Peyer's patch (tissue), 4 donors: ENCODE data around the gene SH2D6. TPM values are rescaled to one million over a fixed set of nuclear protein-coding genes. Genes with fewer than 3 reads are reported as not detected.

ENCODE experiments used
- DNase-seq, 3 donors: peaks; one replicate each; pipeline ENCODE4 v3.0.0-alpha.2; 2017 to 2019
- H3K27ac ChIP-seq, 4 donors: fragments of 200-600 bp; sonication (generic); one replicate each; pipeline ENCODE4 v1.5.1; 2016 to 2019
- H3K27me3 ChIP-seq, 2 donors: fragments of 200-600 bp; sonication (generic); one replicate each; pipeline ENCODE4 v1.5.1; 2019
- H3K36me3 ChIP-seq, 3 donors: fragments of 200-600 bp; sonication (generic); one replicate each; pipeline ENCODE4 v1.5.1; 2016 to 2019
- H3K4me1 ChIP-seq, 4 donors: fragments of 200-600 bp; sonication (generic); one replicate each; pipeline ENCODE4 v1.5.1; 2016 to 2019
- H3K4me3 ChIP-seq, 4 donors: fragments of 200-600 bp; sonication (generic); 1 replicate in 3 of 4; 2 replicates in 1 of 4; pipeline ENCODE4 v1.5.1; 2016 to 2019; ENCODE audit warnings: mild to moderate bottlenecking in 1 of 4
- H3K9me3 ChIP-seq, 4 donors: fragments of 200-600 bp; sonication (generic); one replicate each; pipeline ENCODE4 v1.5.1; 2016 to 2019; ENCODE audit warnings: mild to moderate bottlenecking in 1 of 4
- POLR2A ChIP-seq, 2 donors: fragments of 450-650 bp; IDR thresholded peaks; one replicate each; pipeline ENCODE4 v1.5.1; 2017; ENCODE audit warnings: antibody characterized with exemption in 2 of 2, mild to moderate bottlenecking in 2 of 2, moderate library complexity in 2 of 2
- total RNA-seq, 4 donors: library from RNA; depleted of rRNA; stranded (reverse); fragments of >200 nt; gene quantifications; one replicate each; pipeline ENCODE4 v1.1.0, GENCODE V29; 2016
- TF ChIP-seq, protein P1 (sequence below), 6 experiments: fragments of 450-650 bp in 4 of 6; fragments of 200-600 bp in 2 of 6; sonication (generic) in 1 of 6; IDR thresholded peaks; one replicate each; pipeline ENCODE4 v1.5.1; 2017 to 2019; ENCODE audit warnings: antibody characterized with exemption in 6 of 6, mild to moderate bottlenecking in 3 of 6, moderate library complexity in 1 of 6

The SH2D6 gene
- total RNA-seq, 4 donors from 2014 or later, result 12.4 to 38.0 (median 15.2) TPM

DNA sequence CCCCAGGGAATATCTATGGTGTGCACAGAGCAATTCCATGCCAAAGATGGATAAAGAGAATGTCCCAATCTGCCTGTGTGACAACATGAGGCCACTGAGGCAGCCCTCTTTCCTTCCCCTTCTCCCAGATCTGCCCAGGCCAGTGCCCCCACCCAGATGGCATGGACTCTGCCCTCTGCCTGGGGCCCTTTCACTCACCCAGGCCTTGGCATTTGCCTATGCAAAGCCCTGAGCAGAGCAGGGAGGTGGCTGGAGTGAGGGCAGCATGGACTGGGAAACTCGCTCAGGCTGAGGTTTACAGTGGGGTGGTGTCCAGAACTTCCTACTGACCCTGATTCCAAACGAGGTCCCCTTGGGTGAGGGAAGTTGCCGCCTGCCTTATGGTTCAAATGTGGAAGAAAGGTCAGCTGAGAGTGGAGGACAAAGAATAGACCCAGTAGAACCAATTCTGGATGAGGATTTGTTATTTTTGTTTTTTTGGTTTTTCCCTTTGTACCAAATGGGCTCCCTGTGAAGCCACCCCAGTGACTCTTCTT is 8.9 kb downstream of the SH2D6 start:
- H3K4me3 ChIP-seq, result no peak overlapping the region
- H3K4me1 ChIP-seq, result no peaks in the 10 kb centered on the region
- TF ChIP-seq, protein P1, sequence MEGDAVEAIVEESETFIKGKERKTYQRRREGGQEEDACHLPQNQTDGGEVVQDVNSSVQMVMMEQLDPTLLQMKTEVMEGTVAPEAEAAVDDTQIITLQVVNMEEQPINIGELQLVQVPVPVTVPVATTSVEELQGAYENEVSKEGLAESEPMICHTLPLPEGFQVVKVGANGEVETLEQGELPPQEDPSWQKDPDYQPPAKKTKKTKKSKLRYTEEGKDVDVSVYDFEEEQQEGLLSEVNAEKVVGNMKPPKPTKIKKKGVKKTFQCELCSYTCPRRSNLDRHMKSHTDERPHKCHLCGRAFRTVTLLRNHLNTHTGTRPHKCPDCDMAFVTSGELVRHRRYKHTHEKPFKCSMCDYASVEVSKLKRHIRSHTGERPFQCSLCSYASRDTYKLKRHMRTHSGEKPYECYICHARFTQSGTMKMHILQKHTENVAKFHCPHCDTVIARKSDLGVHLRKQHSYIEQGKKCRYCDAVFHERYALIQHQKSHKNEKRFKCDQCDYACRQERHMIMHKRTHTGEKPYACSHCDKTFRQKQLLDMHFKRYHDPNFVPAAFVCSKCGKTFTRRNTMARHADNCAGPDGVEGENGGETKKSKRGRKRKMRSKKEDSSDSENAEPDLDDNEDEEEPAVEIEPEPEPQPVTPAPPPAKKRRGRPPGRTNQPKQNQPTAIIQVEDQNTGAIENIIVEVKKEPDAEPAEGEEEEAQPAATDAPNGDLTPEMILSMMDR (IDR thresholded peaks at IDR 0.05), result no peak
- no peak for TF ChIP-seq POLR2A (IDR thresholded peaks at IDR 0.05)
- no peak for DNase-seq
- H3K27ac ChIP-seq, result no peak overlapping the region
- no peaks in the 10 kb centered on the region for H3K36me3 ChIP-seq
- no peaks in the 10 kb centered on the region for H3K27me3 ChIP-seq
- no peaks in the 10 kb centered on the region for H3K9me3 ChIP-seq

DNA sequence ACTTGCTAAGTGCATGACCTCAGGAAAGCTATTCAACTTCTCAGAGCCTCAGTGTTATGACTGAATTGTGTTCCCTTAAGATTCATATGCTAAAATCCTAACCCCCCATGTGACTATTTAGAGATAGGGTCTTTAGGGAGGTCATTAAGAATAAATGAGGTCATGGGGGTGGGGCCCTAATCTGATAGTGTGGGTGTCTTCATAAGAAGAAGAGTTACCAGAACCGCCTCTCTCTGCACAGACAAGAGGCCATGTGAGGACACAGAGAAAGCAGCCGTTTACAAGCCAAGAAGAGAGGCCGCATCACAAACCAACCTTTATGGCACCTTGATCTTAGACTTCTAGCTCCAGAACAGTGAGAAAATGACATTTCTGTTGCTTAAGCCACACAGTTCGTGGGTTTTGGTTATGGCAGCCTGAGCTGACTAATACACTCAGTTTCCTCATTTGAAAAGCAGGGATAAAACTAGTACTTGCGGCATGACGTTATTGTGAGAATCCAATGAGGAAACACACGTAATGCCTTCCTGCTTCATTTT is 9.9 kb downstream of the SH2D6 start:
- H3K4me3 ChIP-seq, result no peak overlapping the region
- H3K27me3 ChIP-seq, result no peaks in the 10 kb centered on the region
- H3K27ac ChIP-seq, result no peak overlapping the region
- H3K9me3 ChIP-seq, result no peaks in the 10 kb centered on the region
- TF ChIP-seq, protein P1 (IDR thresholded peaks at IDR 0.05), result no peak
- no peak for TF ChIP-seq POLR2A (IDR thresholded peaks at IDR 0.05)
- H3K36me3 ChIP-seq, result no peaks in the 10 kb centered on the region
- no peaks in the 10 kb centered on the region for H3K4me1 ChIP-seq
- DNase-seq, result no peak

DNA sequence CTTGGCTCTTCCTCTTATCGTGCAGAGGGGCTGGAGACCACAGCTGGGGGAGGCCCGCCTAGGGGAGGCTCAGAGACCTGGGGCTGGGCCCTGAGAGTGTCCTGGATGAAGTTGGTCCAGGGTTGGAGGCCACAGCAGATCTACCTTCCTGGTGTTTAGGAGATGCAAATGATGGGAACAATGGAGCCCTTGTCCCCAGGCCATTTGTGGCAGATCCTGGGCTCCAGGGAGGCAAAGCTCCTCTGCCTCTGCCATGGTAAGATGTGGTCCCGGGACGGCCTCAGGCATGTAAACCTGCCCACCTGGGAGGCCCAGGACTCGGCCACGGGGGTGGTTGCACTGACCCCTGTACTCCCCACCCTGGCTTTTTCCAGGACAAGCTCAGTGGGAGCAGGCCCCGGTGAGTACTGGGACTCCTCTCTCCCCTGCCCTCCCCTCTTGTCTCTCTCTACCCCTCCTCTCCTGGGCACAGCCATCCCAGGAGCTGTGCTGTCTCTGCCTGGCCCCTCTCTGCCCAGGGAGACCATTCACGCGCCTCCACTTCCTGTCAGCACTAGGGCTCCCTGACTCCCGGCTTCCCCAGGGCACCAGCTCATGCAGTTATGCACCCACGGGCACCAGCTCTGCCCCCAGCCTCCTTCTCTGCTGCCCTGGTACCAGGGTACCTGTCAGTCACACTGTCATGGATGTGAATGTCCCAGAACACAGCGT is 10.9 kb downstream of the SH2D6 start:
- DNase-seq, result no peak
- H3K4me1 ChIP-seq, result peaks cover 0 to 8% (median 1%) of the 10 kb centered on the region in 4 donors
- no peak for TF ChIP-seq POLR2A (IDR thresholded peaks at IDR 0.05)
- TF ChIP-seq, protein P1 (IDR thresholded peaks at IDR 0.05), result no peak

DNA sequence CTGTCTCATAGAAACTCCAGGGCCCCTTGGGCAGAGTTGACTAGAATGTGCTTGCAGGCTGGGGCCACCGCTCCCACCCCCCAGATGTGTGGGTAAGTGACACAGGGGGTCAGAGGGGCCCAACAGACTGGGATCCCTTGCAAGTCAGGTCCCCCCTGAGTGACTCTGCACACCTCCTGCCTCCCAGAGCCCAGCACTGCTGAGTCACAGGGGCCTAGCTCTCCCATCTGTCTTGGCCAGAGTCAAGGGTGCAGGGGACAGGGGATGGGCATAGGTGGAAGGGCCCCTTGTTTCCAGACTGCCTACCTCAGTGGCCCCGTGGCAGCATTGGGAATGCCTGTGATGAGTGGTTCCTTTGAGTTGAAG is 11.4 kb downstream of the SH2D6 start:
- no peaks in the 10 kb centered on the region for H3K27me3 ChIP-seq
- DNase-seq, result no peak
- H3K9me3 ChIP-seq, result no peaks in the 10 kb centered on the region
- TF ChIP-seq, protein P1 (IDR thresholded peaks at IDR 0.05), result no peak
- no peak for TF ChIP-seq POLR2A (IDR thresholded peaks at IDR 0.05)
- no peaks in the 10 kb centered on the region for H3K36me3 ChIP-seq
- H3K27ac ChIP-seq, result no peak overlapping the region
- no peak overlapping the region for H3K4me3 ChIP-seq
- H3K4me1 ChIP-seq, result peaks cover 0 to 12% (median 1%) of the 10 kb centered on the region in 4 donors

More for the DNA sequence above, 10.9 kb downstream of the SH2D6 start:
- H3K27me3 ChIP-seq, result no peaks in the 10 kb centered on the region
- H3K9me3 ChIP-seq, result no peaks in the 10 kb centered on the region
- no peak overlapping the region for H3K27ac ChIP-seq
- no peak overlapping the region for H3K4me3 ChIP-seq
- no peaks in the 10 kb centered on the region for H3K36me3 ChIP-seq

DNA sequence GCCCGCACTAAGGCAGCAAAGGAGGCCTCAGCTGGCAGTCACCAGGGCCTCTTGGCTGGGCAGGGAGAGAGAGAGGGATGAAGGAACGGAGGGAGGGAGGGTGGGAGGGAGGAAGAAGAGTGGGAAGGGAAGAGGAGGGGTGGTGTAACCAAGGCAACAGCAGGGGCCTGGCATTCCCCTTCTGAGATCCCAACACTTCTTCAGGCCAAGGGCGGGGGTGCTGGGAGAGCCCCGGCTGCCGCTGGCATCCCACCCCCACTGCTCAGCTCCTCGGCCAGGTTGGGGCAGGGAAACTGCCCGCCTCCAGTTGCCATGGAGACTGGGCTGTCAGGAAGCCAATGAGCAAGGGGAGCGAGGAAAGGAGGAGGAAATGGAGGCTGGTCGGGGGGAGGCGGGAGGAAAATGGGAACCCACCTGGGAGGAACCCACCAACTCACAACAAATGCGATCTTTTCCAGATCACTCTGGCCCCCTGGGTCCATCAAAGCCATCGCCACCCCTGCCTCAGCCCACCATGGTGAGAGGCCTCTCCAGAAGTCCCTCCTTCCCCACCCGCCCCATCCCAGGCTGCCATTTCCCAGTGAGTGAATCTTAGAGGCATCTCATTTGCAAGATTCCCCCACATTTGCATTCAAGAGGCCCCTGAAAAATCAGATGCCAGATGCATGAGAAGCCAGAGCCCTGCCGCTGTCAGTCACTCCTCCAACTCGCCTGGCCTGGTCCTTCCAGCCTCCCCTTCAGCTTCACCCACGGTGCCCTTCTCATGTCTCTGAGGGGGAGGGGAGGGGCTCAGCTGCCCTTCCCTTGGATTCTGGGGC is 12.4 kb downstream of the SH2D6 start:
- H3K4me3 ChIP-seq, result no peak overlapping the region
- DNase-seq, result no peak
- no peaks in the 10 kb centered on the region for H3K27me3 ChIP-seq
- peaks cover 0 to 16% (median 1%) of the 10 kb centered on the region in 4 donors for H3K4me1 ChIP-seq
- no peaks in the 10 kb centered on the region for H3K9me3 ChIP-seq
- H3K36me3 ChIP-seq, result no peaks in the 10 kb centered on the region
- no peak overlapping the region for H3K27ac ChIP-seq
- no peak for TF ChIP-seq POLR2A (IDR thresholded peaks at IDR 0.05)
- TF ChIP-seq, protein P1 (IDR thresholded peaks at IDR 0.05), result no peak
